OCI-LY3 (cell line): ENCODE results near the gene SULT4A1.

Experiments used
- H2AFZ ChIP-seq: fragments of 200-600, 300-600 bp; shearing (Covaris generic); 2 replicates; pipeline ENCODE4 v1.6.0; 2014; ENCODE audit warnings: antibody characterized with exemption, low read depth, low read length
- H3K27ac ChIP-seq: fragments of 200-600, 300-600 bp; sonication (generic); 2 replicates; pipeline ENCODE4 v1.5.1; 2014; ENCODE audit warnings: mild to moderate bottlenecking, low read length, moderate library complexity, mixed read lengths
- H3K27me3 ChIP-seq: fragments of 200-600, 300-600 bp; sonication (generic); 2 replicates; pipeline ENCODE4 v1.6.1; 2014; ENCODE audit warnings: low read depth, low read length, mixed read lengths
- H3K36me3 ChIP-seq: fragments of 200-600, 300-600 bp; sonication (generic); replicated peaks from 2 replicates; pipeline ENCODE3; 2014; ENCODE audit warnings: low read depth, low read length, mixed read lengths
- H3K4me1 ChIP-seq: fragments of 300-600, 200-600 bp; sonication (generic); 2 replicates; pipeline ENCODE4 v1.6.1; 2014; ENCODE audit warnings: low read length, mixed read lengths
- H3K4me2 ChIP-seq: fragments of 200-600, 300-600 bp; sonication (generic); 2 replicates; pipeline ENCODE4 v1.6.1; 2014; ENCODE audit warnings: low read length, mixed read lengths
- H3K4me3 ChIP-seq: fragments of 300-600, 200-600 bp; sonication (generic); 2 replicates; pipeline ENCODE4 v1.5.1; 2014; ENCODE audit warnings: antibody characterized with exemption, mild to moderate bottlenecking, low read length, moderate library complexity
- H3K79me2 ChIP-seq: fragments of 300-600, 200-600 bp; shearing (Covaris generic); 2 replicates; pipeline ENCODE4 v1.6.1; 2014; ENCODE audit warnings: mild to moderate bottlenecking, low read length, mixed read lengths
- H3K9ac ChIP-seq: fragments of 300-600, 200-600 bp; shearing (Covaris generic); 2 replicates; pipeline ENCODE4 v1.6.0; 2014; ENCODE audit warnings: mild to moderate bottlenecking, low read length, moderate library complexity
- H3K9me3 ChIP-seq: fragments of 200-600, 300-600 bp; shearing (Covaris generic); 2 replicates; pipeline ENCODE4 v1.6.1; 2014; ENCODE audit warnings: low read length, mixed read lengths; ENCODE audit not compliant: insufficient read depth
- H4K20me1 ChIP-seq: fragments of 200-600, 300-600 bp; sonication (generic); 2 replicates; pipeline ENCODE4 v1.6.1; 2016; ENCODE audit warnings: low read length, mixed read lengths; ENCODE audit not compliant: insufficient read depth
- EZH2phosphoT487 ChIP-seq: fragments of 200-600 bp; shearing (Covaris generic); IDR thresholded peaks from 2 replicates; pipeline ENCODE4 v1.6.1; 2018; ENCODE audit warnings: antibody characterized with exemption, mixed run types, low read depth
- TF ChIP-seq, protein P1 (sequence below): fragments of 200-600, 300-600 bp; sonication (generic); IDR thresholded peaks from 2 replicates; pipeline ENCODE4 v1.5.1; 2014; ENCODE audit warnings: antibody characterized with exemption, low read length, low read depth

SULT4A1 gene

GRCh38 chr22:43817402-43817801 is 44.9 kb downstream of the SULT4A1 start:
- H2AFZ ChIP-seq = no peak overlapping the region

DNA sequence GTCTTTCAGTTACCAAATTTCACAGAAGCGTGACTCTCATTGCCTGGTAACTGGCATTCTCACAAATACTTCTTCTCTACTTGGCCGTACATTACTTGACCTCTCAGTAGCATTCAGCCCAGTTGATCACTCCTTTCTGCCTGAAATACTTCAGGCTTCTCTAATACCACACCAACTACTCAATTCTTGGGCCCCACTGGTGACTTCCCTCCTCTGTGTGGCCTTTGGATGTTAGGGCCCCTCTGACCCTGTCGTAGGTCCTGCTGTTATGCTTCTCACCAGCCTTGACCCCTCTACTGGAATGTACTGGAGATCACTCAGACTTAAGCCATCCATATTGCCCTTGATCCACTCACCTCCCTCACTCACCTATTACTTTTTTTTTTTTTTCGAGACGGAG is 48.0 kb downstream of the SULT4A1 start:
- no peak overlapping the region for H3K27ac ChIP-seq
- H3K79me2 ChIP-seq = peaks cover 8% of the 10 kb centered on the region
- no peak overlapping the region for H2AFZ ChIP-seq
- no peaks in the 10 kb centered on the region for H3K27me3 ChIP-seq
- H3K4me3 ChIP-seq = no peak overlapping the region
- no peak for TF ChIP-seq EZH2phosphoT487
- TF ChIP-seq, protein P1, sequence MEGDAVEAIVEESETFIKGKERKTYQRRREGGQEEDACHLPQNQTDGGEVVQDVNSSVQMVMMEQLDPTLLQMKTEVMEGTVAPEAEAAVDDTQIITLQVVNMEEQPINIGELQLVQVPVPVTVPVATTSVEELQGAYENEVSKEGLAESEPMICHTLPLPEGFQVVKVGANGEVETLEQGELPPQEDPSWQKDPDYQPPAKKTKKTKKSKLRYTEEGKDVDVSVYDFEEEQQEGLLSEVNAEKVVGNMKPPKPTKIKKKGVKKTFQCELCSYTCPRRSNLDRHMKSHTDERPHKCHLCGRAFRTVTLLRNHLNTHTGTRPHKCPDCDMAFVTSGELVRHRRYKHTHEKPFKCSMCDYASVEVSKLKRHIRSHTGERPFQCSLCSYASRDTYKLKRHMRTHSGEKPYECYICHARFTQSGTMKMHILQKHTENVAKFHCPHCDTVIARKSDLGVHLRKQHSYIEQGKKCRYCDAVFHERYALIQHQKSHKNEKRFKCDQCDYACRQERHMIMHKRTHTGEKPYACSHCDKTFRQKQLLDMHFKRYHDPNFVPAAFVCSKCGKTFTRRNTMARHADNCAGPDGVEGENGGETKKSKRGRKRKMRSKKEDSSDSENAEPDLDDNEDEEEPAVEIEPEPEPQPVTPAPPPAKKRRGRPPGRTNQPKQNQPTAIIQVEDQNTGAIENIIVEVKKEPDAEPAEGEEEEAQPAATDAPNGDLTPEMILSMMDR = no peak
- peaks cover 13% of the 10 kb centered on the region for H3K4me1 ChIP-seq
- H3K9me3 ChIP-seq = no peaks in the 10 kb centered on the region
- no peak overlapping the region for H3K9ac ChIP-seq
- H4K20me1 ChIP-seq = no peaks in the 10 kb centered on the region
- H3K36me3 ChIP-seq = no peaks in the 10 kb centered on the region
- H3K4me2 ChIP-seq = no peak overlapping the region

More at GRCh38 chr22:43817402-43817801, 44.9 kb downstream of the SULT4A1 start:
- H3K4me1 ChIP-seq = peaks cover 9% of the 10 kb centered on the region
- H3K4me2 ChIP-seq = no peak overlapping the region
- peaks cover 7% of the 10 kb centered on the region for H3K79me2 ChIP-seq
- H3K4me3 ChIP-seq = no peak overlapping the region
- H3K36me3 ChIP-seq = no peaks in the 10 kb centered on the region
- no peaks in the 10 kb centered on the region for H3K9me3 ChIP-seq
- H3K27ac ChIP-seq = no peak overlapping the region
- H3K9ac ChIP-seq = no peak overlapping the region
- no peaks in the 10 kb centered on the region for H4K20me1 ChIP-seq
- no peak for TF ChIP-seq EZH2phosphoT487
- TF ChIP-seq, protein P1 = no peak
- peaks cover 7% of the 10 kb centered on the region; the same call in 1 of the 2 replicates for H3K27me3 ChIP-seq

DNA sequence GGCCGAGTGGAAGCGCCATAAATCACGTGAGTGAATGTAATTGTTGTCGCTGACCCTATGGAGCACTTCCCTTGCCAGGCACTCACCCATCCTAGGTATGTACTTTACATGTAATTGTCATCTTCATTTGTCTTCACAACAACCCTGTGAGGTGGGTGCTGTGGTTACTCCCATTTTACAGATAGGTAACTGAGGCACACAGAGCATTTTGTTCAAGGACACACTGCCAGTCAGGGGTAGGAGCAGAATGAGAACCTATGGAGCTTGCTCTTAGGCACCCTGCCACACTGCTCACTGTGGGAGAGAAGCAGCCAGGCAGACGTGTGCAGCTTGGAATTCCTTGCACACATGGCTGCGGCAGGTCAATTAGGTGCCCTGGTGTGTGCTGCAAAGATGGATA is 49.4 kb downstream of the SULT4A1 start:
- H3K4me3 ChIP-seq = peak overlapping the region; percentile 93

GRCh38 chr22:43812149-43812842 is 50.0 kb downstream of the SULT4A1 start, which contains the start of gene EFCAB6:
TSS of gene EFCAB6 (minus strand) at chr22:43812305. CDS start at chr22:43782318, 29,987 bp downstream.
- peaks cover 8% of the 10 kb centered on the region for H3K79me2 ChIP-seq
- no peaks in the 10 kb centered on the region for H3K36me3 ChIP-seq
- peak within 1 kb of the TSS; percentile 93 for H3K4me3 ChIP-seq
- peak within 1 kb of the TSS; percentile 98 for H3K9ac ChIP-seq
- peaks cover 13% of the 10 kb centered on the region for H3K4me1 ChIP-seq
- H3K4me2 ChIP-seq = peak within 1 kb of the TSS; percentile 99
- peak within 1 kb of the TSS; percentile 67 for H3K27ac ChIP-seq
- peak within 1 kb of the TSS; percentile 89 for H2AFZ ChIP-seq
- H4K20me1 ChIP-seq = no peaks in the 10 kb centered on the region
- no peaks in the 10 kb centered on the region for H3K9me3 ChIP-seq
- TF ChIP-seq, protein P1 = no peak
- H3K27me3 ChIP-seq = no peaks in the 10 kb centered on the region

More for the DNA sequence above, 49.4 kb downstream of the SULT4A1 start:
- H3K79me2 ChIP-seq = peaks cover 8% of the 10 kb centered on the region
- H2AFZ ChIP-seq = peak overlapping the region; percentile 89
- H3K9me3 ChIP-seq = no peaks in the 10 kb centered on the region
- peak overlapping the region; percentile 67 for H3K27ac ChIP-seq
- H3K27me3 ChIP-seq = no peaks in the 10 kb centered on the region
- peak overlapping the region; percentile 98 for H3K9ac ChIP-seq
- peak overlapping the region; percentile 99 for H3K4me2 ChIP-seq
- H3K4me1 ChIP-seq = peaks cover 13% of the 10 kb centered on the region
- no peak for TF ChIP-seq EZH2phosphoT487
- TF ChIP-seq, protein P1 = no peak
- no peaks in the 10 kb centered on the region for H3K36me3 ChIP-seq
- H4K20me1 ChIP-seq = no peaks in the 10 kb centered on the region
